Keratinocyte (primary cell): ENCODE data around the gene TMIGD2. TPM values are rescaled to one million over a fixed set of nuclear protein-coding genes. Genes with fewer than 3 reads are reported as not detected.

Experiments
- DNase-seq: peaks from one replicate; pipeline ENCODE4 v3.0.0-alpha.2; 2011; ENCODE audit warnings: low read depth, missing footprints, low spot score
- FAIRE-seq: peaks from 2 replicates; lab custom pipeline; 2011; peaks lifted over from hg19 to GRCh38; lab: Jason Lieb, UNC
- H2AFZ ChIP-seq: 2 replicates; pipeline ENCODE4 v1.6.0; 2012; ENCODE audit warnings: low read length, control low read depth, inconsistent platforms; ENCODE audit not compliant: control insufficient read depth
- H3K27ac ChIP-seq: 2 replicates; pipeline ENCODE4 v1.5.1; 2011; ENCODE audit warnings: low read length; ENCODE audit not compliant: control insufficient read depth, insufficient read depth
- H3K27me3 ChIP-seq: 3 replicates; pipeline ENCODE4 v1.6.0; 2011; ENCODE audit warnings: low read length; ENCODE audit not compliant: control insufficient read depth, insufficient read depth; ENCODE audit errors: extremely low read depth
- H3K36me3 ChIP-seq, 2 experiments: 2 replicates in 1 of 2; 3 replicates in 1 of 2; pipeline ENCODE4 v1.5.1; 2011; ENCODE audit warnings: low read length in 2 of 2, mild to moderate bottlenecking in 1 of 2; ENCODE audit not compliant: control insufficient read depth in 2 of 2, insufficient read depth in 2 of 2; ENCODE audit errors: extremely low read depth in 1 of 2
- H3K4me1 ChIP-seq: 3 replicates; pipeline ENCODE4 v1.5.1; 2011; ENCODE audit warnings: low read length; ENCODE audit not compliant: control insufficient read depth, insufficient read depth; ENCODE audit errors: extremely low read depth
- H3K4me2 ChIP-seq: 3 replicates; pipeline ENCODE4 v1.6.0; 2011; ENCODE audit warnings: low read depth, low read length; ENCODE audit not compliant: control insufficient read depth, insufficient read depth; ENCODE audit errors: extremely low read depth
- H3K4me3 ChIP-seq, 3 experiments: fragments of 200-600 bp in 1 of 3; sonication (generic) in 1 of 3; 2 replicates in 2 of 3; 3 replicates in 1 of 3; pipeline ENCODE4 v1.5.1; 2011 to 2016; ENCODE audit warnings: low read length in 3 of 3, mild to moderate bottlenecking in 3 of 3, control low read depth in 2 of 3, inconsistent platforms in 1 of 3, low read depth in 1 of 3, mixed read lengths in 1 of 3, mixed run types in 1 of 3, moderate library complexity in 1 of 3; ENCODE audit not compliant: control insufficient read depth in 2 of 3, insufficient read depth in 2 of 3; ENCODE audit errors: extremely low read depth in 1 of 3
- H3K79me2 ChIP-seq: 2 replicates; pipeline ENCODE4 v1.6.0; 2012; ENCODE audit warnings: low read length; ENCODE audit not compliant: control insufficient read depth, insufficient read depth
- H3K9ac ChIP-seq: 3 replicates; pipeline ENCODE4 v1.6.0; 2011; ENCODE audit warnings: low read length; ENCODE audit not compliant: control insufficient read depth, insufficient read depth; ENCODE audit errors: extremely low read depth
- H3K9me1 ChIP-seq: 3 replicates; pipeline ENCODE4 v1.6.0; 2011; ENCODE audit warnings: low read length; ENCODE audit not compliant: control insufficient read depth, insufficient read depth; ENCODE audit errors: extremely low read depth
- H3K9me3 ChIP-seq: 2 replicates; pipeline ENCODE4 v1.5.1; 2012; ENCODE audit warnings: low read depth, low read length; ENCODE audit not compliant: control insufficient read depth
- H4K20me1 ChIP-seq: 3 replicates; pipeline ENCODE4 v1.6.0; 2011; ENCODE audit warnings: low read length; ENCODE audit not compliant: control insufficient read depth, insufficient read depth; ENCODE audit errors: extremely low read depth
- CTCF ChIP-seq, 3 experiments: IDR thresholded peaks in 1 of 3; conservative IDR thresholded peaks in 1 of 3; optimal IDR thresholded peaks in 1 of 3; 2 replicates in 2 of 3; 3 replicates in 1 of 3; pipeline versions ENCODE3 to v1.5.1; 2011; ENCODE audit warnings: low read length in 3 of 3, mild to moderate bottlenecking in 3 of 3, moderate library complexity in 2 of 3, control low read depth in 1 of 3, inconsistent platforms in 1 of 3; ENCODE audit not compliant: insufficient read depth in 2 of 3; ENCODE audit errors: extremely low read depth in 1 of 3
- EZH2 ChIP-seq: IDR thresholded peaks from one replicate; pipeline ENCODE4 v1.6.1; 2012; ENCODE audit warnings: inconsistent platforms, mild to moderate bottlenecking, low read length, moderate library complexity
- dilution Hi-C: fragments of 300-500 bp; cut with MboI; formaldehyde crosslinking; loops from one replicate; pipeline ENCODE4 v1.7.0; 2020; ENCODE audit warnings: low sequenced_read_pairs; ENCODE audit not compliant: extremely low pct_ligation_motif_present
- polyA plus RNA-seq, 5 experiments: library from polyadenylated mRNA; depleted of rRNA in 3 of 5; stranded (reverse) in 3 of 5; stranded (forward) in 1 of 5; unstranded in 1 of 5; fragments of >200 nt; gene quantifications; 1 replicate in 1 of 5; 2 replicates in 3 of 5; 3 replicates in 1 of 5; pipeline versions ENCODE4 v1.2.1 to v1.2.3, GENCODE V29; 2011 to 2012; ENCODE audit warnings: missing spikeins in 2 of 5, low read depth in 1 of 5, low replicate concordance in 1 of 5

The TMIGD2 gene
- polyA plus RNA-seq, 1 donor (not counting 4 experiments of a cell fraction or from before 2014, with no cell fraction given), result not detected

- no peak for DNase-seq
- FAIRE-seq, result no peak
- dilution Hi-C loops, result no loop called here
- no peak for TF ChIP-seq CTCF (optimal IDR thresholded peaks at IDR 0.05 in 1 of 3, IDR thresholded peaks at IDR 0.05 in 1 of 3, conservative IDR thresholded peaks at IDR 0.05 in 1 of 3; ENCODE audit: extremely low read depth in 1 of 3, insufficient read depth in 2 of 3, low read length in 3 of 3)
- TF ChIP-seq EZH2, result no peak
- Histone ChIP-seq H3K9me1 (no peaks in the 10 kb centered on the region), H3K4me1 (no peaks in the 10 kb centered on the region), H3K9ac (no peak overlapping the region), H3K4me2 (no peak overlapping the region), H4K20me1 (no peaks in the 10 kb centered on the region), H3K79me2 (no peaks in the 10 kb centered on the region), H3K9me3 (no peaks in the 10 kb centered on the region), H3K4me3 (no peak overlapping the region), H3K27ac (no peak overlapping the region), H2AFZ (no peak overlapping the region), H3K27me3 (peaks cover 10% of the 10 kb centered on the region), H3K36me3 (no peaks in the 10 kb centered on the region)
Measured at GRCh38 chr19:4298810-4299550, 3.2 kb downstream of the TMIGD2 start.

- H3K79me2 ChIP-seq, result no peaks in the 10 kb centered on the region
- no peaks in the 10 kb centered on the region for H4K20me1 ChIP-seq
- no peak overlapping the region for H3K4me3 ChIP-seq
- no peak overlapping the region for H3K27ac ChIP-seq
- no peaks in the 10 kb centered on the region for H3K9me3 ChIP-seq
- H3K4me2 ChIP-seq, result no peak overlapping the region
- H3K27me3 ChIP-seq, result peaks cover 10% of the 10 kb centered on the region
- FAIRE-seq (no peak), DNase-seq (no peak)
- H3K9ac ChIP-seq, result no peak overlapping the region
- no peaks in the 10 kb centered on the region for H3K4me1 ChIP-seq
- H2AFZ ChIP-seq, result no peak overlapping the region
- TF ChIP-seq EZH2 (no peak), CTCF (optimal IDR thresholded peaks at IDR 0.05 in 1 of 3, IDR thresholded peaks at IDR 0.05 in 1 of 3, conservative IDR thresholded peaks at IDR 0.05 in 1 of 3; ENCODE audit: extremely low read depth in 1 of 3, insufficient read depth in 2 of 3, low read length in 3 of 3) (no peak)
- dilution Hi-C loops, result no loop called here
- no peaks in the 10 kb centered on the region for H3K9me1 ChIP-seq
- no peaks in the 10 kb centered on the region for H3K36me3 ChIP-seq
Measured at GRCh38 chr19:4297901-4298809, 4.0 kb downstream of the TMIGD2 start.
